IMR-90 (cell line): Measurements from ENCODE around the gene SLC2A2. TPM values are rescaled to one million over a fixed set of nuclear protein-coding genes. Genes with fewer than 3 reads are reported as not detected.

Experiments used
- ATAC-seq: fragments of 200-7000 bp; cut with Tn5 transposase; 2 replicates; pipeline ENCODE4 v1.9.1; 2020; ENCODE audit warnings: low read depth, mild to moderate bottlenecking, moderate library complexity
- BruUV-seq: library from RNA; stranded (reverse); fragments of 400-500 nt; replicated peaks from 2 replicates; lab custom pipeline; 2021; lab: Mats Ljungman, UMichigan
- CTCF ChIA-PET: fragments of 300-600 bp; formaldehyde crosslinking; extraction: SDS; loops from one replicate; lab custom pipeline; 2021; ENCODE audit warnings: antibody characterized with exemption; lab: Yijun Ruan, JAX
- POLR2A ChIA-PET: fragments of 300-600 bp; sonication (Branson Sonifier 250); formaldehyde crosslinking; loops from one replicate; lab custom pipeline; 2022; ENCODE audit warnings: antibody characterized with exemption; ENCODE audit not compliant: unreplicated experiment; lab: Charles Lee
- DNase-seq: peaks from one replicate; pipeline ENCODE4 v3.0.0; 2013
- H2AFZ ChIP-seq: replicated peaks from 2 replicates; pipeline ENCODE3; 2013; ENCODE audit warnings: low read length, mild to moderate bottlenecking; ENCODE audit not compliant: poor library complexity
- H2AK5ac ChIP-seq: 2 replicates; pipeline ENCODE4 v1.6.1; 2013; ENCODE audit warnings: low read depth, low read length, inconsistent platforms
- H2AK9ac ChIP-seq: replicated peaks from 2 replicates; pipeline ENCODE3; 2013; ENCODE audit warnings: mild to moderate bottlenecking, low read depth, low read length, moderate library complexity; ENCODE audit not compliant: poor library complexity
- H2BK120ac ChIP-seq: 2 replicates; pipeline ENCODE4 v1.6.1; 2013; ENCODE audit warnings: low read depth, low read length, inconsistent platforms
- H2BK15ac ChIP-seq: 3 replicates; pipeline ENCODE4 v1.6.1; 2013; ENCODE audit warnings: low read depth, low read length, inconsistent platforms
- H2BK20ac ChIP-seq: 2 replicates; pipeline ENCODE4 v1.6.1; 2013; ENCODE audit warnings: low read depth, mild to moderate bottlenecking, inconsistent platforms, low read length, moderate library complexity
- H2BK5ac ChIP-seq: 2 replicates; pipeline ENCODE4 v1.6.1; 2013; ENCODE audit warnings: mild to moderate bottlenecking, low read depth, low read length, inconsistent platforms; ENCODE audit not compliant: poor library complexity, severe bottlenecking
- H3K14ac ChIP-seq: replicated peaks from 2 replicates; pipeline ENCODE4 v1.6.1; 2013; ENCODE audit warnings: low read depth, low read length, inconsistent platforms
- H3K18ac ChIP-seq: 2 replicates; pipeline ENCODE4 v1.6.1; 2013; ENCODE audit warnings: low read depth, low read length, control low read depth
- H3K23ac ChIP-seq: 2 replicates; pipeline ENCODE4 v1.6.1; 2013; ENCODE audit warnings: low read depth, low read length, inconsistent platforms
- H3K27ac ChIP-seq: 2 replicates; pipeline ENCODE4 v1.5.1; 2013; ENCODE audit warnings: mild to moderate bottlenecking, control low read depth, low read length; ENCODE audit not compliant: insufficient read depth
- H3K27me3 ChIP-seq: 2 replicates; pipeline ENCODE4 v1.6.1; 2013; ENCODE audit warnings: low read length; ENCODE audit not compliant: control insufficient read depth, insufficient read depth
- H3K36me3 ChIP-seq: 2 replicates; pipeline ENCODE4 v1.6.1; 2013; ENCODE audit warnings: low read length, mixed read lengths; ENCODE audit not compliant: control insufficient read depth, insufficient read depth
- H3K4ac ChIP-seq: 2 replicates; pipeline ENCODE4 v1.6.1; 2013; ENCODE audit warnings: low read depth, low read length, inconsistent platforms
- H3K4me1 ChIP-seq: 2 replicates; pipeline ENCODE4 v1.6.1; 2013; ENCODE audit warnings: low read length, mixed read lengths; ENCODE audit not compliant: control insufficient read depth, insufficient read depth
- H3K4me2 ChIP-seq: 2 replicates; pipeline ENCODE4 v1.6.1; 2013; ENCODE audit warnings: low read depth, mild to moderate bottlenecking, control low read depth, low read length, moderate library complexity
- H3K4me3 ChIP-seq: 2 replicates; pipeline ENCODE4 v1.5.1; 2013; ENCODE audit warnings: low read depth, mild to moderate bottlenecking, control low read depth, low read length, moderate library complexity; ENCODE audit not compliant: insufficient read depth
- H3K56ac ChIP-seq: 2 replicates; pipeline ENCODE4 v1.6.1; 2013; ENCODE audit warnings: low read length, inconsistent platforms; ENCODE audit not compliant: insufficient read depth; ENCODE audit errors: extremely low read depth
- H3K79me1 ChIP-seq, 2 experiments: 2 replicates each; pipeline ENCODE4 v1.6.1; 2013; ENCODE audit warnings: low read length in 2 of 2, inconsistent platforms in 1 of 2, low read depth in 1 of 2
- H3K9ac ChIP-seq: 2 replicates; pipeline ENCODE4 v1.6.1; 2013; ENCODE audit warnings: low read depth, low read length, control low read depth
- H3K9me1 ChIP-seq: 2 replicates; pipeline ENCODE4 v1.6.1; 2013; ENCODE audit warnings: low read length, inconsistent platforms; ENCODE audit not compliant: insufficient read depth
- H3K9me3 ChIP-seq: 2 replicates; pipeline ENCODE4 v1.6.1; 2013; ENCODE audit warnings: low read length; ENCODE audit not compliant: control insufficient read depth, insufficient read depth
- H4K20me1 ChIP-seq: 2 replicates; pipeline ENCODE4 v1.6.1; 2013; ENCODE audit warnings: low read length, inconsistent platforms; ENCODE audit not compliant: insufficient read depth
- H4K5ac ChIP-seq: 2 replicates; pipeline ENCODE4 v1.6.1; 2013; ENCODE audit warnings: mild to moderate bottlenecking, low read depth, low read length, control low read depth
- H4K8ac ChIP-seq, 2 experiments: 2 replicates each; pipeline ENCODE4 v1.6.1; 2013; ENCODE audit warnings: low read depth in 2 of 2, low read length in 2 of 2, control low read depth in 1 of 2, inconsistent platforms in 1 of 2
- H4K91ac ChIP-seq: 2 replicates; pipeline ENCODE4 v1.6.1; 2013; ENCODE audit warnings: low read depth, low read length, inconsistent platforms; ENCODE audit not compliant: insufficient read depth
- CEBPB ChIP-seq: IDR thresholded peaks from 2 replicates; pipeline ENCODE4 v1.6.1; 2012; ENCODE audit warnings: low read depth, low read length, improper control_type of control experiment
- FOS ChIP-seq: fragments of 150-350 bp; IDR thresholded peaks from 2 replicates; pipeline ENCODE4 v1.6.1; 2016; ENCODE audit warnings: low read depth, low read length
- WGBS, 2 experiments: methylation state at CpG; one replicate each; pipeline versions ENCODE4 v1.1.5 to v1.1.7; 2013; ENCODE audit warnings: missing lambda C conversion rate in 2 of 2; ENCODE audit not compliant: insufficient read length in 1 of 2; ENCODE audit errors: extremely low coverage in 2 of 2; 5-methylcytosine and 5-hydroxymethylcytosine counted together
- dilution Hi-C: fragments of 300-500 bp; cut with HindIII; formaldehyde crosslinking; loops from one replicate; pipeline ENCODE4 v1.14.3; 2018; ENCODE audit warnings: low sequenced_read_pairs; ENCODE audit not compliant: unreplicated experiment
- in situ Hi-C: fragments of 300-500 bp; cut with MboI; formaldehyde crosslinking; loops from 3 replicates; pipeline ENCODE4 v1.14.3; 2019; ENCODE audit warnings: low sequenced_read_pairs, inconsistent platforms, mixed read lengths
- intact Hi-C: fragments of 100-400 bp; cut with micrococcal nuclease; formaldehyde crosslinking; loops from 2 replicates; pipeline ENCODE4 v1.10.0; 2022
- polyA plus RNA-seq, 3 experiments: library from polyadenylated mRNA; depleted of rRNA; stranded (reverse); fragments of >200 nt; gene quantifications; 2 replicates each; pipeline ENCODE4 v1.2.3, GENCODE V29; 2012; ENCODE audit warnings: low replicate concordance in 1 of 3
- total RNA-seq: library from RNA; depleted of rRNA; stranded (reverse); fragments of >200 nt; gene quantifications from 2 replicates; pipeline ENCODE4 v1.2.3, GENCODE V29; 2012
- TF ChIP-seq, protein P1 (sequence below): conservative IDR thresholded peaks from 2 replicates; pipeline ENCODE4 v1.5.1; 2012; ENCODE audit warnings: mild to moderate bottlenecking, low read depth, low read length, improper control_type of control experiment

The SLC2A2 gene
- total and polyA plus RNA-seq, 2 of the 4 experiments (the other 2 are of a cell fraction): not detected

DNA sequence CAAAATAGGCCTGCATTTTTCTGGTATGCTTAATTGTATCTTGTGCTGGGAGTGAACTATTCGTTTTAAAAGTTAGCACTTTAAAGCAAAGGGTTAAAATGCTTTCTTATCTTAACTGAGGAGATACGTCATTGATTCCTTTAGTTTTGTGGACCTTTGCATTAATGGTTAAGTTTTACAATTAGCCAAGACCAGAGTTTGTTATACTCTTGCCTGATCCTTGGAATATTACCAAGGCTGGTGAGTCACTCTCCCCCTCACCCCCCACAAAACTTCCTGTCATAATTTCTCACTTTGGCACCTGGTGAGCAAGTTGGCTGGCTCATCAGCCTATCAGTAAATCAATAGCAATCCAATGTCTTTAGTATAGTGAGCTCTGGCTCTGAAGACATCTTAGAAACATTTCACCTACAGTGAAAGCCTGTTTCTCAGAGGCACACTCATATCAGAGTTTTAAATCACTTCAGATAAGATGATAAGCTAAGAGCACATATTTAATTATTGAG is 26.7 kb downstream of the SLC2A2 start:
- Histone ChIP-seq H3K9ac (no peak overlapping the region), H3K18ac (no peak overlapping the region; the same call in 1 of the 2 replicates), H3K56ac (no peak overlapping the region), H3K9me1 (peaks cover 9% of the 10 kb centered on the region), H3K36me3 (no peaks in the 10 kb centered on the region), H2AK9ac (no peak overlapping the region), H3K79me1 (no peaks in the 10 kb centered on the region), H3K9me3 (no peaks in the 10 kb centered on the region), H2AFZ (no peak overlapping the region), H3K4ac (no peak overlapping the region), H3K23ac (no peak overlapping the region), H2BK20ac (no peak overlapping the region), H2BK5ac (no peak overlapping the region), H4K8ac (no peak overlapping the region), H2BK120ac (no peak overlapping the region), H3K14ac (no peak overlapping the region), H4K5ac (no peak overlapping the region), H3K27me3 (no peaks in the 10 kb centered on the region), H2AK5ac (no peak overlapping the region), H4K91ac (no peak overlapping the region), H3K4me3 (no peak overlapping the region), H3K27ac (no peak overlapping the region), H3K4me2 (peak overlapping the region; percentile 29; the same call in 1 of the 2 replicates), H2BK15ac (no peak overlapping the region), H3K4me1 (peaks cover 13% of the 10 kb centered on the region), H4K20me1 (no peaks in the 10 kb centered on the region)
- ChIA-PET CTCF (interaction anchor here (1.0 to 1.4 kb wide), 2 partner anchors 12 to 26 kb away, joined by 3 read pairs; no protein-coding TSS in a partner anchor), POLR2A (no interaction called here)
- no TSS peak for BruUV-seq
- dilution Hi-C loops: no loop called here
- ATAC-seq (peak; percentile 27), DNase-seq (peak; percentile 93)
- in situ Hi-C loops: no loop called here
- TF ChIP-seq FOS (peak; percentile 87), CEBPB (peak; percentile 36; the same call in 1 of the 2 replicates)
- TF ChIP-seq, protein P1, sequence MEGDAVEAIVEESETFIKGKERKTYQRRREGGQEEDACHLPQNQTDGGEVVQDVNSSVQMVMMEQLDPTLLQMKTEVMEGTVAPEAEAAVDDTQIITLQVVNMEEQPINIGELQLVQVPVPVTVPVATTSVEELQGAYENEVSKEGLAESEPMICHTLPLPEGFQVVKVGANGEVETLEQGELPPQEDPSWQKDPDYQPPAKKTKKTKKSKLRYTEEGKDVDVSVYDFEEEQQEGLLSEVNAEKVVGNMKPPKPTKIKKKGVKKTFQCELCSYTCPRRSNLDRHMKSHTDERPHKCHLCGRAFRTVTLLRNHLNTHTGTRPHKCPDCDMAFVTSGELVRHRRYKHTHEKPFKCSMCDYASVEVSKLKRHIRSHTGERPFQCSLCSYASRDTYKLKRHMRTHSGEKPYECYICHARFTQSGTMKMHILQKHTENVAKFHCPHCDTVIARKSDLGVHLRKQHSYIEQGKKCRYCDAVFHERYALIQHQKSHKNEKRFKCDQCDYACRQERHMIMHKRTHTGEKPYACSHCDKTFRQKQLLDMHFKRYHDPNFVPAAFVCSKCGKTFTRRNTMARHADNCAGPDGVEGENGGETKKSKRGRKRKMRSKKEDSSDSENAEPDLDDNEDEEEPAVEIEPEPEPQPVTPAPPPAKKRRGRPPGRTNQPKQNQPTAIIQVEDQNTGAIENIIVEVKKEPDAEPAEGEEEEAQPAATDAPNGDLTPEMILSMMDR: no peak
- intact Hi-C loops: no loop called here
- no CpG with 5 or more reads among the region's 2 CpGs for WGBS, 2 experiments
